HG02678 (cell line): ENCODE measurements around the gene MAN2A1.
"Not testable (repeated sequence)": the region's sequence is repeated elsewhere in the genome, so short reads cannot be mapped to it uniquely, and the experiment has no call there.

Source experiments
- ATAC-seq: cut with Tn5 transposase; IDR thresholded peaks from one replicate; pipeline ENCODE4 v1.9.1; 2021; ENCODE audit warnings: mild to moderate bottlenecking, moderate library complexity; ENCODE audit not compliant: unreplicated experiment

MAN2A1 gene

GRCh38 chr5:109750463-109750862 lies 60.7 kb downstream of the MAN2A1 start:
- no peak for ATAC-seq

- no peak for ATAC-seq
Measured at GRCh38 chr5:109753279-109753678, 63.6 kb downstream of the MAN2A1 start.

- ATAC-seq = no peak
Measured at GRCh38 chr5:109754319-109754718, 64.6 kb downstream of the MAN2A1 start.

GRCh38 chr5:109755761-109756160 lies 66.0 kb downstream of the MAN2A1 start:
- no peak for ATAC-seq

- ATAC-seq = no peak
Measured at GRCh38 chr5:109756543-109757185, 66.9 kb downstream of the MAN2A1 start.

- ATAC-seq = no peak
Measured at GRCh38 chr5:109757490-109757889, 67.8 kb downstream of the MAN2A1 start.

- ATAC-seq = no peak
Measured at GRCh38 chr5:109759306-109759705, 69.6 kb downstream of the MAN2A1 start.

- not testable (repeated sequence) for ATAC-seq
Measured at GRCh38 chr5:109760130-109760529, 70.4 kb downstream of the MAN2A1 start.

- no peak for ATAC-seq
Measured at GRCh38 chr5:109762821-109763220, 73.1 kb downstream of the MAN2A1 start.

GRCh38 chr5:109767184-109767995 lies 77.7 kb downstream of the MAN2A1 start:
- no peak for ATAC-seq

- ATAC-seq = no peak
Measured at GRCh38 chr5:109767997-109768396, 78.3 kb downstream of the MAN2A1 start.

GRCh38 chr5:109769597-109770291 lies 80.0 kb downstream of the MAN2A1 start:
- ATAC-seq = no peak

- ATAC-seq = no peak
Measured at GRCh38 chr5:109775130-109775529, 85.4 kb downstream of the MAN2A1 start.

- no peak for ATAC-seq
Measured at GRCh38 chr5:109779036-109779735, 89.5 kb downstream of the MAN2A1 start.

- ATAC-seq = no peak
Measured at GRCh38 chr5:109784687-109785086, 95.0 kb downstream of the MAN2A1 start.

- ATAC-seq = no peak
Measured at GRCh38 chr5:109786206-109786855, 96.6 kb downstream of the MAN2A1 start.

GRCh38 chr5:109788596-109788995 lies 98.9 kb downstream of the MAN2A1 start:
- peak; percentile 97 for ATAC-seq

- ATAC-seq = no peak
Measured at GRCh38 chr5:109792613-109793012, 102.9 kb downstream of the MAN2A1 start.

GRCh38 chr5:109803854-109804253 lies 114.1 kb downstream of the MAN2A1 start:
- peak; percentile 33 for ATAC-seq

GRCh38 chr5:109805472-109805871 lies 115.7 kb downstream of the MAN2A1 start:
- peak; percentile 68 for ATAC-seq

GRCh38 chr5:109805883-109806282 lies 116.2 kb downstream of the MAN2A1 start:
- peak; percentile 63 for ATAC-seq
